Measurements from ENCODE around the gene L1TD1.

L1TD1 gene

GRCh38 chr1:62208087-62208486 lies 13.4 kb downstream of the L1TD1 start:
- H3K79me2 ChIP-seq (ENCODE audit: insufficient read depth, low read length) = no peaks in the 10 kb centered on the region
- H3K36me3 ChIP-seq (ENCODE audit: insufficient read depth, low read length) = no peaks in the 10 kb centered on the region
- H3K9ac ChIP-seq (ENCODE audit: low read length) = no peak overlapping the region
- H3F3A ChIP-seq (ENCODE audit: insufficient read depth, low read length) = no peaks in the 10 kb centered on the region
- H3K4me1 ChIP-seq (ENCODE audit: insufficient read depth, low read length, severe bottlenecking) = no peaks in the 10 kb centered on the region
- H3K4me3 ChIP-seq (ENCODE audit: low read depth, low read length, poor library complexity, severe bottlenecking) = no peak overlapping the region
- no peaks in the 10 kb centered on the region for H3K9me2 ChIP-seq (ENCODE audit: low read depth, low read length)
- H3K9me3 ChIP-seq (ENCODE audit: low read length) = peaks cover 11% of the 10 kb centered on the region
- H2AFZ ChIP-seq (ENCODE audit: low read length) = no peak overlapping the region
- TF ChIP-seq EZH2 (IDR thresholded peaks at IDR 0.05; ENCODE audit: borderline replicate concordance, low read length) = no peak
- no peak for TF ChIP-seq CTCF (IDR thresholded peaks at IDR 0.05; ENCODE audit: low read length)
- H3K27ac ChIP-seq (ENCODE audit: low read depth, low read length, poor library complexity, severe bottlenecking) = no peak overlapping the region
- no peaks in the 10 kb centered on the region for H4K20me1 ChIP-seq (ENCODE audit: insufficient read depth, low read length)
- H3K4me2 ChIP-seq (ENCODE audit: low read length) = no peak overlapping the region
- no peaks in the 10 kb centered on the region for H3K27me3 ChIP-seq (ENCODE audit: insufficient read depth, low read length)

DNA sequence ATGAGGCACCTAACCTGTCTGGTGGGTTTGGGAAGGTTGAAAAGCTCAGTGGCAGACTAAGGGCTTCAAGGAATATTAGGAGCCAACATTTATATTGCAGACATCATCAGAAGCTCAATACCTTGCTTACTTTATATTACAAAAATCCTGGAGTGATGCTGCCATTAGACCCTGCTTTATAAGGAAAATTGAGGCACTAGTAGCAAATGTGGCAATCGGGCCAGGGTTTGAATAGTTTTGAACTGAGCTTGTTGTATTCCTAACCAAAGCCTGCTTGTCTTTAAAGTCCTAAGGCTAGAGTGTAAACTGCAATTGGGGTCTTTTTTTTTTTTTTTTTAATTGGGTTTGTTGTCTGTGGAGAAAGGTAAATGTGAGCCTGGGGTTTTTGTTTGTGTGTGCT lies 14.3 kb downstream of the L1TD1 start:
- no peaks in the 10 kb centered on the region for H3K27me3 ChIP-seq (ENCODE audit: insufficient read depth, low read length)
- H3K4me2 ChIP-seq (ENCODE audit: low read length) = no peak overlapping the region
- peaks cover 11% of the 10 kb centered on the region for H3K9me3 ChIP-seq (ENCODE audit: low read length)
- no peaks in the 10 kb centered on the region for H3K4me1 ChIP-seq (ENCODE audit: insufficient read depth, low read length, severe bottlenecking)
- H2AFZ ChIP-seq (ENCODE audit: low read length) = no peak overlapping the region
- no peaks in the 10 kb centered on the region for H3K79me2 ChIP-seq (ENCODE audit: insufficient read depth, low read length)
- TF ChIP-seq CTCF (IDR thresholded peaks at IDR 0.05; ENCODE audit: low read length) (no peak), EZH2 (IDR thresholded peaks at IDR 0.05; ENCODE audit: borderline replicate concordance, low read length) (no peak)
- H3K36me3 ChIP-seq (ENCODE audit: insufficient read depth, low read length) = no peaks in the 10 kb centered on the region
- H3F3A ChIP-seq (ENCODE audit: insufficient read depth, low read length) = no peaks in the 10 kb centered on the region
- no peak overlapping the region for H3K9ac ChIP-seq (ENCODE audit: low read length)
- H4K20me1 ChIP-seq (ENCODE audit: insufficient read depth, low read length) = no peaks in the 10 kb centered on the region
- no peak overlapping the region for H3K4me3 ChIP-seq (ENCODE audit: low read depth, low read length, poor library complexity, severe bottlenecking)
- H3K9me2 ChIP-seq (ENCODE audit: low read depth, low read length) = no peaks in the 10 kb centered on the region
- no peak overlapping the region for H3K27ac ChIP-seq (ENCODE audit: low read depth, low read length, poor library complexity, severe bottlenecking)

DNA sequence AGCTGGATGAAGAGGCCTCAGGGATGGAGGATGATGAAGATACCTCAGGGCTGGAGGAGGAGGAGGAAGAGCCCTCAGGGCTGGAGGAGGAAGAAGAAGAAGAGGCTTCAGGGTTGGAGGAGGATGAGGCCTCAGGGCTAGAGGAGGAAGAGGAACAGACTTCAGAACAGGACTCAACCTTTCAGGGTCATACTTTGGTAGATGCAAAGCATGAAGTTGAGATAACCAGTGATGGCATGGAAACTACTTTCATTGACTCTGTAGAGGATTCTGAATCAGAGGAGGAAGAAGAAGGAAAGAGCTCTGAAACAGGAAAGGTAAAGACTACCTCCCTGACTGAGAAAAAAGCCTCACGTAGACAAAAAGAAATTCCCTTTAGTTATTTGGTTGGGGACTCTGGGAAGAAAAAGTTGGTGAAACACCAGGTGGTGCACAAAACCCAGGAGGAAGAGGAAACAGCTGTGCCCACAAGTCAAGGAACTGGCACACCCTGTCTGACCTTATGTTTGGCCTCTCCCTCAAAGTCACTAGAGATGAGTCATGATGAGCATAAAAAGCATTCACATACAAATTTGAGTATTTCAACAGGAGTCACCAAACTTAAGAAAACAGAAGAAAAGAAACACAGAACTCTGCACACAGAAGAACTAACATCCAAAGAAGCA lies 15.4 kb downstream of the L1TD1 start:
- Histone ChIP-seq H3K4me2 (ENCODE audit: low read length) (no peak overlapping the region), H3K27ac (ENCODE audit: low read depth, low read length, poor library complexity, severe bottlenecking) (no peak overlapping the region)

More for the DNA sequence above, 15.4 kb downstream of the L1TD1 start:
- peaks cover 11% of the 10 kb centered on the region for H3K9me3 ChIP-seq (ENCODE audit: low read length)
- H3F3A ChIP-seq (ENCODE audit: insufficient read depth, low read length) = no peaks in the 10 kb centered on the region
- H4K20me1 ChIP-seq (ENCODE audit: insufficient read depth, low read length) = no peaks in the 10 kb centered on the region
- no peaks in the 10 kb centered on the region for H3K4me1 ChIP-seq (ENCODE audit: insufficient read depth, low read length, severe bottlenecking)
- H3K9me2 ChIP-seq (ENCODE audit: low read depth, low read length) = no peaks in the 10 kb centered on the region
- no peak overlapping the region for H2AFZ ChIP-seq (ENCODE audit: low read length)
- TF ChIP-seq CTCF (IDR thresholded peaks at IDR 0.05; ENCODE audit: low read length) (no peak), EZH2 (IDR thresholded peaks at IDR 0.05; ENCODE audit: borderline replicate concordance, low read length) (no peak)
- no peak overlapping the region for H3K4me3 ChIP-seq (ENCODE audit: low read depth, low read length, poor library complexity, severe bottlenecking)
- H3K79me2 ChIP-seq (ENCODE audit: insufficient read depth, low read length) = no peaks in the 10 kb centered on the region
- no peaks in the 10 kb centered on the region for H3K36me3 ChIP-seq (ENCODE audit: insufficient read depth, low read length)
- H3K27me3 ChIP-seq (ENCODE audit: insufficient read depth, low read length) = no peaks in the 10 kb centered on the region
- H3K9ac ChIP-seq (ENCODE audit: low read length) = no peak overlapping the region

Measured in OCI-LY1 (cell line).